ENCODE results near the gene SRC. TPM values are rescaled to one million over a fixed set of nuclear protein-coding genes. Genes with fewer than 3 reads are reported as not detected.

Gene SRC
- total and polyA plus RNA-seq, 3 donors from 2014 or later: 90.3 to 179 (median 143) TPM

DNA sequence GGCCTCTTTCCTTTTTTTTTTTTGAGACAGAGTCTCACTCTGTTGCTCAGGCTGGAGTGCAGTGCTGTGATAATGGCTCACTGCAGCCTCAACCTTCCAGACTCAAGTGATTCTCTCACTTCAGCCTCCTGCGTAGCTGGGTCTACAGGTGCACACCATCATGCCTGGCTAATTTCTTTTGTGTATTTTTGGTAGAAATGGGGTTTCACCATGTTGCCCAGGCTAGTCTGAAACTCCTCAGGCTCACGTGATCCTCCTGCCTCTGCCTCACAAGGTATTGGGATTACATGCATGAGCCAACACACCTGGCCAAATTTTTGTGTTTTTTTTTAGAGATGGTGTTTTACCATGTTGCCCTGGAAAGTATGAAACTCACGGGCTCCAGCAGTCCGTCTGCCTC is 29.3 kb downstream of the SRC start:
- no peak for DNase-seq
- no peak overlapping the region for H3K27ac ChIP-seq
- H3K36me3 ChIP-seq (ENCODE audit: low read depth, missing control alignments): no peaks in the 10 kb centered on the region
- H3K27me3 ChIP-seq: no peaks in the 10 kb centered on the region
- peaks cover 4% of the 10 kb centered on the region for H3K4me1 ChIP-seq
- TF ChIP-seq POLR2A (IDR thresholded peaks at IDR 0.05): no peak
- TF ChIP-seq CTCF (IDR thresholded peaks at IDR 0.05): no peak
- 95 to 97% methylated on average over 4 of the region's 4 CpGs for whole genome bisulfite sequencing, 2 donors
- no peaks in the 10 kb centered on the region for H3K9me3 ChIP-seq
- H3K4me3 ChIP-seq: no peak overlapping the region
- intact Hi-C loops (cut with DNase I; ENCODE audit: low total_unique reads): no loop called here

- Histone ChIP-seq H3K36me3 (ENCODE audit: low read depth, missing control alignments) (no peaks in the 10 kb centered on the region), H3K27ac (no peak overlapping the region), H3K4me3 (no peak overlapping the region), H3K27me3 (no peaks in the 10 kb centered on the region), H3K4me1 (peaks cover 12% of the 10 kb centered on the region), H3K9me3 (no peaks in the 10 kb centered on the region)
- no peak for DNase-seq
- intact Hi-C loops (cut with DNase I; ENCODE audit: low total_unique reads): no loop called here
- no peak for TF ChIP-seq POLR2A (IDR thresholded peaks at IDR 0.05)
- no peak for TF ChIP-seq CTCF (IDR thresholded peaks at IDR 0.05)
- WGBS, 2 donors: 95 to 96% methylated on average over 4 of the region's 4 CpGs
Measured at GRCh38 chr20:37376324-37376723, 30.4 kb downstream of the SRC start.

DNA sequence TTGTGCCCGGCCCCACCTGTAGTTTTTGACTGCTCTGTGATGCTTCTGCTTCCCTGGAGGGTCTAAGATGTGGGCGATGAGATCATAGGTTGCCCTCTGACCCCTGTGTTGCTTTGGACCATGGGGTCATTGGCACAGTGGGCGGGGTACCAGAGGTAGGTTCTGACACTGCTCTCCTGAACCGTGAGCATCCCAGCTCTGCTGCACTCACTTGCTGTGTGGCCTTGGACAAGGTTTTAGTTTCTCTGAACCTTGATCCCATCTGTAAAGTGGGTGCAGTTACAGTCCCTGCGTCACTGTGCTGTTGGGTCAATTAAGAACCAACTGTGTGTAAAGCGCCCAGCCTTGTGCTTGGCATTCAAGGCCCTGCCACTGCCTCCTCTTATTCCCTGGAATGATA is 30.9 kb downstream of the SRC start:
- peaks cover 12% of the 10 kb centered on the region for H3K4me1 ChIP-seq
- DNase-seq: no peak
- H3K27ac ChIP-seq: no peak overlapping the region
- WGBS, 2 donors: 91 to 97% methylated on average over 5 to 6 of the region's 6 CpGs
- no peak overlapping the region for H3K4me3 ChIP-seq
- H3K36me3 ChIP-seq (ENCODE audit: low read depth, missing control alignments): no peaks in the 10 kb centered on the region
- H3K27me3 ChIP-seq: no peaks in the 10 kb centered on the region
- H3K9me3 ChIP-seq: no peaks in the 10 kb centered on the region
- TF ChIP-seq POLR2A (IDR thresholded peaks at IDR 0.05) (no peak), CTCF (IDR thresholded peaks at IDR 0.05) (no peak)
- intact Hi-C loops (cut with DNase I; ENCODE audit: low total_unique reads): no loop called here

- intact Hi-C loops (cut with DNase I; ENCODE audit: low total_unique reads): no loop called here
- Histone ChIP-seq H3K9me3 (no peaks in the 10 kb centered on the region), H3K4me3 (no peak overlapping the region), H3K36me3 (ENCODE audit: low read depth, missing control alignments) (no peaks in the 10 kb centered on the region), H3K27me3 (no peaks in the 10 kb centered on the region), H3K4me1 (peaks cover 12% of the 10 kb centered on the region), H3K27ac (no peak overlapping the region)
- TF ChIP-seq POLR2A (IDR thresholded peaks at IDR 0.05): no peak
- DNase-seq: no peak
- WGBS, 2 donors: 72 to 84% methylated on average over 5 of the region's 5 CpGs
Measured at GRCh38 chr20:37377346-37378081, 31.6 kb downstream of the SRC start.

- peaks cover 12% of the 10 kb centered on the region for H3K4me1 ChIP-seq
- intact Hi-C loops (cut with DNase I; ENCODE audit: low total_unique reads): no loop called here
- H3K27ac ChIP-seq: no peak overlapping the region
- no peak for DNase-seq
- H3K4me3 ChIP-seq: no peak overlapping the region
- H3K9me3 ChIP-seq: no peaks in the 10 kb centered on the region
- H3K27me3 ChIP-seq: no peaks in the 10 kb centered on the region
- TF ChIP-seq POLR2A (IDR thresholded peaks at IDR 0.05): no peak
- TF ChIP-seq CTCF (IDR thresholded peaks at IDR 0.05): no peak
- 84 to 93% methylated on average over 6 of the region's 6 CpGs for WGBS, 2 donors
- no peaks in the 10 kb centered on the region for H3K36me3 ChIP-seq (ENCODE audit: low read depth, missing control alignments)
Measured at GRCh38 chr20:37378420-37378784, 32.5 kb downstream of the SRC start.
